ENCODE results near the gene KLHL13.

DNA sequence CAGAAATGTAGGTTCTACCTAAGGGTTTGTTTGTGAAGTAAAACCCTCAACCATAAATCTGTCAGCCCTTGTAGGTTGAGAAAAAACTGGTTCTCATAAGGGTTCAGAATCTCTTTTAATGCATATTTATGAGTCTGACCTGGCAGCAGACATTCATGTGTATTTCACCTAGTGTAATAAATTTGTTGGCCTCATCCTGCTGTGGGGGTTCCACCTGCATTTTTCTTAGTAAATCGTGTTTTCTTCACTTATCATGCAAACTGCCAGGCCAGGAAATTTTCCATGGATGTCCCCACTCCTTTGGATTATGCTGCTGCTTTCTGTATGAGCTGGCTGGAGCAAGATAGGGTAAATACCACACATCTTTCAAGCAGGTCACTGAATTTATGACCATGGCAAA lies 42.4 kb downstream of the KLHL13 start:
- TF ChIP-seq, protein P1, sequence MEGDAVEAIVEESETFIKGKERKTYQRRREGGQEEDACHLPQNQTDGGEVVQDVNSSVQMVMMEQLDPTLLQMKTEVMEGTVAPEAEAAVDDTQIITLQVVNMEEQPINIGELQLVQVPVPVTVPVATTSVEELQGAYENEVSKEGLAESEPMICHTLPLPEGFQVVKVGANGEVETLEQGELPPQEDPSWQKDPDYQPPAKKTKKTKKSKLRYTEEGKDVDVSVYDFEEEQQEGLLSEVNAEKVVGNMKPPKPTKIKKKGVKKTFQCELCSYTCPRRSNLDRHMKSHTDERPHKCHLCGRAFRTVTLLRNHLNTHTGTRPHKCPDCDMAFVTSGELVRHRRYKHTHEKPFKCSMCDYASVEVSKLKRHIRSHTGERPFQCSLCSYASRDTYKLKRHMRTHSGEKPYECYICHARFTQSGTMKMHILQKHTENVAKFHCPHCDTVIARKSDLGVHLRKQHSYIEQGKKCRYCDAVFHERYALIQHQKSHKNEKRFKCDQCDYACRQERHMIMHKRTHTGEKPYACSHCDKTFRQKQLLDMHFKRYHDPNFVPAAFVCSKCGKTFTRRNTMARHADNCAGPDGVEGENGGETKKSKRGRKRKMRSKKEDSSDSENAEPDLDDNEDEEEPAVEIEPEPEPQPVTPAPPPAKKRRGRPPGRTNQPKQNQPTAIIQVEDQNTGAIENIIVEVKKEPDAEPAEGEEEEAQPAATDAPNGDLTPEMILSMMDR (IDR thresholded peaks at IDR 0.05): no peak
- TF ChIP-seq POLR2A (IDR thresholded peaks at IDR 0.05) (no peak), EP300 (IDR thresholded peaks at IDR 0.05) (no peak)
